Left lung (tissue), 10 donors: ENCODE measurements around the gene KCNJ18. TPM values are rescaled to one million over a fixed set of nuclear protein-coding genes. Genes with fewer than 3 reads are reported as not detected.
"Not testable (repeated sequence)": the region's sequence is repeated elsewhere in the genome, so short reads cannot be mapped to it uniquely, and the experiment has no call there.

Experiments
- ATAC-seq: fragments of 200-7000 bp; cut with Tn5 transposase; one replicate; pipeline ENCODE4 v1.9.1; 2020; ENCODE audit warnings: moderate library complexity
- DNase-seq, 4 donors: peaks; one replicate each; pipeline ENCODE4 v3.0.0-alpha.2; 2013 to 2020
- H3K27ac ChIP-seq, 2 donors: fragments of 200-600 bp; sonication (generic) in 1 of 2; one replicate each; pipeline versions ENCODE4 v1.5.0 to v1.8.0; 2020 to 2021
- H3K27me3 ChIP-seq, 2 donors: fragments of 200-600 bp; sonication (generic) in 1 of 2; one replicate each; pipeline versions ENCODE4 v1.5.0 to v1.8.0; 2020 to 2021
- H3K36me3 ChIP-seq, 2 donors: fragments of 200-600 bp; sonication (generic) in 1 of 2; one replicate each; pipeline versions ENCODE4 v1.5.0 to v1.8.0; 2020 to 2021
- H3K4me1 ChIP-seq, 2 donors: fragments of 200-600 bp; one replicate each; pipeline ENCODE4 v1.8.0; 2021
- H3K4me3 ChIP-seq, 2 donors: fragments of 200-600 bp; sonication (generic) in 1 of 2; one replicate each; pipeline versions ENCODE4 v1.5.0 to v1.8.0; 2020 to 2021; ENCODE audit warnings: mild to moderate bottlenecking in 1 of 2
- H3K9me3 ChIP-seq, 2 donors: fragments of 200-600 bp; sonication (generic) in 1 of 2; one replicate each; pipeline versions ENCODE4 v1.5.0 to v1.8.0; 2020 to 2021
- intact Hi-C, 2 donors: fragments of 100-400 bp; cut with DNase I; formaldehyde crosslinking; loops; one replicate each; pipeline versions ENCODE4 v1.11.2 to v1.14.2; 2022
- polyA plus RNA-seq, 6 donors: library from polyadenylated mRNA; unstranded; fragments of 120-200 nt; gene quantifications; one replicate each; pipeline ENCODE4 v1.2.1, GENCODE V29; 2013; ENCODE audit not compliant: insufficient read length in 6 of 6
- total RNA-seq, 2 donors: library from RNA; stranded (reverse); fragmentation: NEBNext Ultra II Directional; extraction: Animal tissue kit (Norgen Biotek cat#: 25700); gene quantifications; one replicate each; pipeline ENCODE4 v1.2.1, GENCODE V29; 2021
- TF ChIP-seq, protein P1 (sequence below), 2 donors: fragments of 200-600 bp; sonication (generic) in 1 of 2; IDR thresholded peaks; one replicate each; pipeline versions ENCODE4 v1.5.0 to v1.8.0; 2021; ENCODE audit warnings: antibody characterized with exemption in 2 of 2
- donor health status: DM: no; HTN: yes; CAD: no.
- donor health status: DM: no; HTN: no; CAD: no.

The KCNJ18 gene
- total and polyA plus RNA-seq, 8 donors, result 0.07 TPM; not detected in 7

GRCh38 chr17:21742326-21742725, 50.0 kb downstream of the KCNJ18 start:
- intact Hi-C loops, result no loop called here
- no peaks in the 10 kb centered on the region for H3K36me3 ChIP-seq
- no peaks in the 10 kb centered on the region for H3K9me3 ChIP-seq
- no peak overlapping the region for H3K27ac ChIP-seq
- DNase-seq, result no peak
- ATAC-seq, result no peak
- TF ChIP-seq, protein P1, sequence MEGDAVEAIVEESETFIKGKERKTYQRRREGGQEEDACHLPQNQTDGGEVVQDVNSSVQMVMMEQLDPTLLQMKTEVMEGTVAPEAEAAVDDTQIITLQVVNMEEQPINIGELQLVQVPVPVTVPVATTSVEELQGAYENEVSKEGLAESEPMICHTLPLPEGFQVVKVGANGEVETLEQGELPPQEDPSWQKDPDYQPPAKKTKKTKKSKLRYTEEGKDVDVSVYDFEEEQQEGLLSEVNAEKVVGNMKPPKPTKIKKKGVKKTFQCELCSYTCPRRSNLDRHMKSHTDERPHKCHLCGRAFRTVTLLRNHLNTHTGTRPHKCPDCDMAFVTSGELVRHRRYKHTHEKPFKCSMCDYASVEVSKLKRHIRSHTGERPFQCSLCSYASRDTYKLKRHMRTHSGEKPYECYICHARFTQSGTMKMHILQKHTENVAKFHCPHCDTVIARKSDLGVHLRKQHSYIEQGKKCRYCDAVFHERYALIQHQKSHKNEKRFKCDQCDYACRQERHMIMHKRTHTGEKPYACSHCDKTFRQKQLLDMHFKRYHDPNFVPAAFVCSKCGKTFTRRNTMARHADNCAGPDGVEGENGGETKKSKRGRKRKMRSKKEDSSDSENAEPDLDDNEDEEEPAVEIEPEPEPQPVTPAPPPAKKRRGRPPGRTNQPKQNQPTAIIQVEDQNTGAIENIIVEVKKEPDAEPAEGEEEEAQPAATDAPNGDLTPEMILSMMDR (IDR thresholded peaks at IDR 0.05), result no peak
- no peak overlapping the region for H3K4me3 ChIP-seq
- no peaks in the 10 kb centered on the region for H3K27me3 ChIP-seq
- no peaks in the 10 kb centered on the region for H3K4me1 ChIP-seq

- H3K4me1 ChIP-seq, H3K27ac ChIP-seq, H3K4me3 ChIP-seq, H3K36me3 ChIP-seq, intact Hi-C loops, H3K9me3 ChIP-seq, ATAC-seq, H3K27me3 ChIP-seq, DNase-seq: not testable (repeated sequence)
These were observed 51.8 kb downstream of the KCNJ18 start for GRCh38 chr17:21744151-21744550.

DNA sequence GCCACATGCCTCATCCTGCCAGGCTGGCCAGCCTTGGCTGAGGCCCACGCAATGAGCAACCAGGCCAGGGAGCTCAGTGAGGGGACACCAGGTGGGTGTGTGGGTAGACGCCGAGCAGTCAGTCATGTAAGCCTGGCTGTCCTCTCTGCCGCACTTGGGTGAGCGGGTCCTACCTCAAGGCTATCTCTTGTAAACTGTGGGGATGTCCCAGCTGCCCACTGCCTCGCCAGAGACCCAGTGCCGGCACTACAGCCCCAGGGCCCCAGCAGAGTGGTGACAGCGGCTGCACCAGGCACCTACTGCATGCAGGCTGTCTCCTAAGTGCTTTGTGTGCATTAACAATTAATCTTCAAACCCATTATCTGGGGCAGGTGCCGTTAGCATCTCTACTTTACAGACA, 52.3 kb downstream of the KCNJ18 start:
- H3K4me3 ChIP-seq, H3K4me1 ChIP-seq, intact Hi-C loops, H3K27ac ChIP-seq, H3K36me3 ChIP-seq, H3K9me3 ChIP-seq, H3K27me3 ChIP-seq, DNase-seq, ATAC-seq: not testable (repeated sequence)

GRCh38 chr17:21745385-21746054, 53.2 kb downstream of the KCNJ18 start:
- H3K9me3 ChIP-seq, intact Hi-C loops, H3K4me1 ChIP-seq, H3K27me3 ChIP-seq, ATAC-seq, H3K36me3 ChIP-seq, H3K27ac ChIP-seq, H3K4me3 ChIP-seq: not testable (repeated sequence)
- DNase-seq, result peak in 1 of 4 donors; percentile 43

DNA sequence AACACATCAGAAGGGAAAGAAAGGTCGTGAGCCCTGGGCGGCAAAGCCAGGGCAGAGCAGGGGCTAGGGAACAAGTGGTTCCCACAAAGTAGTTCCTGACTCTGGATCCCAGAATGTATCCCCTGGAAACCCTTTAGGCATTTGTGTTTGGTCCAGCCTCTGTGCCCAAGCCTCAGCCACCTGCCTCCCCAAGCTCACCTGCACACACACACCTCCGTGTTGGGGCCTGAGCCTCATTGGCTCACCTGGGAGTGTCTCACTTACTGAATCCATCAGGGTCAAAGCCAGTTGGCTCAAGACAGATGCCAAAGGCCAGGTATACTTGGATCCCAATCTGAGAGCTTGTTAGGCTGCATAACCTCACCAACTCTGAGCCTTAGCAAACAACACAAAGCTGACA, 54.1 kb downstream of the KCNJ18 start:
- H3K4me1 ChIP-seq, H3K4me3 ChIP-seq, H3K27ac ChIP-seq, H3K36me3 ChIP-seq, H3K9me3 ChIP-seq, ATAC-seq, H3K27me3 ChIP-seq, intact Hi-C loops: not testable (repeated sequence)
- peak in 1 of 4 donors; percentile 24 for DNase-seq

- H3K4me3 ChIP-seq, H3K36me3 ChIP-seq, H3K4me1 ChIP-seq, H3K27ac ChIP-seq, intact Hi-C loops, ATAC-seq, H3K27me3 ChIP-seq, H3K9me3 ChIP-seq: not testable (repeated sequence)
- peak in 1 of 4 donors; percentile 61 for DNase-seq
These were observed 55.0 kb downstream of the KCNJ18 start for GRCh38 chr17:21747195-21747915.

GRCh38 chr17:21748686-21749085, 56.4 kb downstream of the KCNJ18 start:
- ATAC-seq, H3K9me3 ChIP-seq, H3K4me1 ChIP-seq, H3K27me3 ChIP-seq, H3K27ac ChIP-seq, H3K4me3 ChIP-seq, H3K36me3 ChIP-seq, intact Hi-C loops: not testable (repeated sequence)
- peak in 1 of 4 donors; percentile 31 for DNase-seq

DNA sequence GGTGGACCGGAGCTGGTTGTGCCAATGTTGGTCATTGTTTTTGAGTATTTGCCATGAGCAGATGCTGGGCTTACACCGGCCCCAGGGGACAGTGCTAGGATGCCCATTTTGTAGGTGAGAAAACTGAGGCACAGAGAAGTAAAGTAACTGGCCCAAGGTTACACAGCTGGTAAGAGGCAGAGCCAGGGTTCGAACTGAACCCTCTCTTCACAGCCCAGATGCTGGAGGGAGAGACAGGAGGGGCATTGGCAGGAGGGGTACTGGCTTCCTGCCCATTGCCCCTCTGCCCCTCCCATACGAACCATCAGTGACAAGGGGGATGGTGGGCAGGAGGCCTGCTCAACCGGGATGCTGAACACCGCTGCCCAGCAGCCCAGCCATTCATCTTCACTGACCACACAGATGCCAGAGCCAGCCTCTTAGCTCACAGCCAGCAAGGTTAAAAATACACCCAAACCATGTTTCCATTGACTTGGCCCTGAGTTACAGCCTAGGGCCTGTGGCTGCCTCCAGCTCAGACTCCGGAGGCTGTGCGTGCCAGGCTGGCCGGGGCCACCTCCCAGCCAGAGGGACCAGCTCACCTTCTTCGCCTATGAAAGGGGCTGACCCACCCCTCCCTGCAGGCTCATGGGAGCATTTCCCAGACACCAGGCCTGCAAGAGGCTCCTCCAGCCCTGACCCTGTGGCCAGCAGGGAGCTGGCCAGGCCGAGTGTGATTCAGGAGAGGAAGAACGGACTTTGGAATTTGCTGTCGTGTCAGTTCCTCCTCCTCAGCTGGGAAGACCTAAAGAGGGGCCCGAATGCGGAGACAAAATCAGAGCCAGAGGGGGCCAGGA, 57.6 kb downstream of the KCNJ18 start:
- ATAC-seq, intact Hi-C loops: not testable (repeated sequence)
- peak in 1 of 4 donors; percentile 42 for DNase-seq

GRCh38 chr17:21751111-21751510, 58.8 kb downstream of the KCNJ18 start:
- intact Hi-C loops, H3K4me1 ChIP-seq, H3K4me3 ChIP-seq, H3K36me3 ChIP-seq, H3K9me3 ChIP-seq, H3K27ac ChIP-seq, ATAC-seq, H3K27me3 ChIP-seq: not testable (repeated sequence)
- peak in 1 of 4 donors; percentile 30 for DNase-seq

More for the DNA sequence above, 57.6 kb downstream of the KCNJ18 start:
- not testable (repeated sequence) for H3K4me1 ChIP-seq, H3K4me3 ChIP-seq, H3K36me3 ChIP-seq, H3K27ac ChIP-seq, H3K27me3 ChIP-seq, H3K9me3 ChIP-seq
